ENCODE results near the gene CADM2.

Gene CADM2

GRCh38 chr3:85576697-85577200 is 618.0 kb downstream of the CADM2 start:
- H3K4me1 ChIP-seq (ENCODE audit: control insufficient read depth, insufficient read depth, low read length, poor library complexity, severe bottlenecking) = no peaks in the 10 kb centered on the region
- no peaks in the 10 kb centered on the region for H3K27me3 ChIP-seq (replicated peaks; ENCODE audit: control insufficient read depth, insufficient read depth, low read length, poor library complexity, severe bottlenecking)
- no peak overlapping the region for H3K4me3 ChIP-seq (ENCODE audit: insufficient read depth, low read depth, low read length, poor library complexity, severe bottlenecking)
- H3K9me3 ChIP-seq (ENCODE audit: control insufficient read depth, low read length) = no peaks in the 10 kb centered on the region
- H3K36me3 ChIP-seq (ENCODE audit: control insufficient read depth, insufficient read depth, low read length) = no peaks in the 10 kb centered on the region
- H3K27ac ChIP-seq (ENCODE audit: insufficient read depth, low read length, poor library complexity, severe bottlenecking) = no peak overlapping the region
- no peak for DNase-seq

- DNase-seq = no peak
- H3K36me3 ChIP-seq (ENCODE audit: control insufficient read depth, insufficient read depth, low read length) = no peaks in the 10 kb centered on the region
- no peak overlapping the region for H3K27ac ChIP-seq (ENCODE audit: insufficient read depth, low read length, poor library complexity, severe bottlenecking)
- no peaks in the 10 kb centered on the region for H3K27me3 ChIP-seq (replicated peaks; ENCODE audit: control insufficient read depth, insufficient read depth, low read length, poor library complexity, severe bottlenecking)
- H3K4me3 ChIP-seq (ENCODE audit: insufficient read depth, low read depth, low read length, poor library complexity, severe bottlenecking) = no peak overlapping the region
- H3K9me3 ChIP-seq (ENCODE audit: control insufficient read depth, low read length) = no peaks in the 10 kb centered on the region
- no peaks in the 10 kb centered on the region for H3K4me1 ChIP-seq (ENCODE audit: control insufficient read depth, insufficient read depth, low read length, poor library complexity, severe bottlenecking)
Observed at GRCh38 chr3:85584779-85585356, 626.1 kb downstream of the CADM2 start.

- Histone ChIP-seq H3K4me1 (ENCODE audit: control insufficient read depth, insufficient read depth, low read length, poor library complexity, severe bottlenecking) (no peaks in the 10 kb centered on the region), H3K27ac (ENCODE audit: insufficient read depth, low read length, poor library complexity, severe bottlenecking) (no peak overlapping the region), H3K4me3 (ENCODE audit: insufficient read depth, low read depth, low read length, poor library complexity, severe bottlenecking) (no peak overlapping the region), H3K27me3 (replicated peaks; ENCODE audit: control insufficient read depth, insufficient read depth, low read length, poor library complexity, severe bottlenecking) (no peaks in the 10 kb centered on the region), H3K36me3 (ENCODE audit: control insufficient read depth, insufficient read depth, low read length) (no peaks in the 10 kb centered on the region), H3K9me3 (ENCODE audit: control insufficient read depth, low read length) (no peaks in the 10 kb centered on the region)
- DNase-seq = no peak
Observed at GRCh38 chr3:85586018-85586417, 627.2 kb downstream of the CADM2 start.

GRCh38 chr3:85589145-85589544 is 630.4 kb downstream of the CADM2 start:
- Histone ChIP-seq H3K27ac (ENCODE audit: insufficient read depth, low read length, poor library complexity, severe bottlenecking) (no peak overlapping the region), H3K9me3 (ENCODE audit: control insufficient read depth, low read length) (no peaks in the 10 kb centered on the region), H3K4me3 (ENCODE audit: insufficient read depth, low read depth, low read length, poor library complexity, severe bottlenecking) (no peak overlapping the region), H3K36me3 (ENCODE audit: control insufficient read depth, insufficient read depth, low read length) (no peaks in the 10 kb centered on the region), H3K4me1 (ENCODE audit: control insufficient read depth, insufficient read depth, low read length, poor library complexity, severe bottlenecking) (no peaks in the 10 kb centered on the region), H3K27me3 (replicated peaks; ENCODE audit: control insufficient read depth, insufficient read depth, low read length, poor library complexity, severe bottlenecking) (no peaks in the 10 kb centered on the region)
- no peak for DNase-seq

GRCh38 chr3:85591451-85591850 is 632.7 kb downstream of the CADM2 start:
- no peaks in the 10 kb centered on the region for H3K27me3 ChIP-seq (replicated peaks; ENCODE audit: control insufficient read depth, insufficient read depth, low read length, poor library complexity, severe bottlenecking)
- no peaks in the 10 kb centered on the region for H3K9me3 ChIP-seq (ENCODE audit: control insufficient read depth, low read length)
- no peaks in the 10 kb centered on the region for H3K4me1 ChIP-seq (ENCODE audit: control insufficient read depth, insufficient read depth, low read length, poor library complexity, severe bottlenecking)
- no peak overlapping the region for H3K27ac ChIP-seq (ENCODE audit: insufficient read depth, low read length, poor library complexity, severe bottlenecking)
- H3K36me3 ChIP-seq (ENCODE audit: control insufficient read depth, insufficient read depth, low read length) = no peaks in the 10 kb centered on the region
- no peak overlapping the region for H3K4me3 ChIP-seq (ENCODE audit: insufficient read depth, low read depth, low read length, poor library complexity, severe bottlenecking)
- DNase-seq = no peak

GRCh38 chr3:85592256-85592655 is 633.5 kb downstream of the CADM2 start:
- no peaks in the 10 kb centered on the region for H3K27me3 ChIP-seq (replicated peaks; ENCODE audit: control insufficient read depth, insufficient read depth, low read length, poor library complexity, severe bottlenecking)
- H3K4me3 ChIP-seq (ENCODE audit: insufficient read depth, low read depth, low read length, poor library complexity, severe bottlenecking) = no peak overlapping the region
- H3K4me1 ChIP-seq (ENCODE audit: control insufficient read depth, insufficient read depth, low read length, poor library complexity, severe bottlenecking) = no peaks in the 10 kb centered on the region
- no peak for DNase-seq
- no peak overlapping the region for H3K27ac ChIP-seq (ENCODE audit: insufficient read depth, low read length, poor library complexity, severe bottlenecking)
- no peaks in the 10 kb centered on the region for H3K36me3 ChIP-seq (ENCODE audit: control insufficient read depth, insufficient read depth, low read length)
- H3K9me3 ChIP-seq (ENCODE audit: control insufficient read depth, low read length) = no peaks in the 10 kb centered on the region

GRCh38 chr3:85594676-85595075 is 635.9 kb downstream of the CADM2 start:
- Histone ChIP-seq H3K27ac (ENCODE audit: insufficient read depth, low read length, poor library complexity, severe bottlenecking) (no peak overlapping the region), H3K9me3 (ENCODE audit: control insufficient read depth, low read length) (no peaks in the 10 kb centered on the region), H3K4me1 (ENCODE audit: control insufficient read depth, insufficient read depth, low read length, poor library complexity, severe bottlenecking) (no peaks in the 10 kb centered on the region), H3K4me3 (ENCODE audit: insufficient read depth, low read depth, low read length, poor library complexity, severe bottlenecking) (no peak overlapping the region), H3K27me3 (replicated peaks; ENCODE audit: control insufficient read depth, insufficient read depth, low read length, poor library complexity, severe bottlenecking) (no peaks in the 10 kb centered on the region), H3K36me3 (ENCODE audit: control insufficient read depth, insufficient read depth, low read length) (no peaks in the 10 kb centered on the region)
- DNase-seq = no peak

GRCh38 chr3:85603378-85603777 is 644.6 kb downstream of the CADM2 start:
- Histone ChIP-seq H3K27ac (ENCODE audit: insufficient read depth, low read length, poor library complexity, severe bottlenecking) (no peak overlapping the region), H3K36me3 (ENCODE audit: control insufficient read depth, insufficient read depth, low read length) (no peaks in the 10 kb centered on the region), H3K4me3 (ENCODE audit: insufficient read depth, low read depth, low read length, poor library complexity, severe bottlenecking) (no peak overlapping the region), H3K4me1 (ENCODE audit: control insufficient read depth, insufficient read depth, low read length, poor library complexity, severe bottlenecking) (no peaks in the 10 kb centered on the region), H3K9me3 (ENCODE audit: control insufficient read depth, low read length) (no peaks in the 10 kb centered on the region), H3K27me3 (replicated peaks; ENCODE audit: control insufficient read depth, insufficient read depth, low read length, poor library complexity, severe bottlenecking) (no peaks in the 10 kb centered on the region)
- DNase-seq = no peak

GRCh38 chr3:85604641-85605040 is 645.9 kb downstream of the CADM2 start:
- Histone ChIP-seq H3K4me1 (ENCODE audit: control insufficient read depth, insufficient read depth, low read length, poor library complexity, severe bottlenecking) (no peaks in the 10 kb centered on the region), H3K27ac (ENCODE audit: insufficient read depth, low read length, poor library complexity, severe bottlenecking) (no peak overlapping the region), H3K36me3 (ENCODE audit: control insufficient read depth, insufficient read depth, low read length) (no peaks in the 10 kb centered on the region), H3K4me3 (ENCODE audit: insufficient read depth, low read depth, low read length, poor library complexity, severe bottlenecking) (no peak overlapping the region), H3K27me3 (replicated peaks; ENCODE audit: control insufficient read depth, insufficient read depth, low read length, poor library complexity, severe bottlenecking) (no peaks in the 10 kb centered on the region), H3K9me3 (ENCODE audit: control insufficient read depth, low read length) (no peaks in the 10 kb centered on the region)
- DNase-seq = no peak

- Histone ChIP-seq H3K4me1 (ENCODE audit: control insufficient read depth, insufficient read depth, low read length, poor library complexity, severe bottlenecking) (no peaks in the 10 kb centered on the region), H3K36me3 (ENCODE audit: control insufficient read depth, insufficient read depth, low read length) (no peaks in the 10 kb centered on the region), H3K27me3 (replicated peaks; ENCODE audit: control insufficient read depth, insufficient read depth, low read length, poor library complexity, severe bottlenecking) (no peaks in the 10 kb centered on the region), H3K27ac (ENCODE audit: insufficient read depth, low read length, poor library complexity, severe bottlenecking) (no peak overlapping the region), H3K4me3 (ENCODE audit: insufficient read depth, low read depth, low read length, poor library complexity, severe bottlenecking) (no peak overlapping the region), H3K9me3 (ENCODE audit: control insufficient read depth, low read length) (no peaks in the 10 kb centered on the region)
- no peak for DNase-seq
Observed at GRCh38 chr3:85605066-85605465, 646.3 kb downstream of the CADM2 start.
